CD14-positive monocyte (primary cell): Measurements from ENCODE around the gene PPP1R9B. TPM values are rescaled to one million over a fixed set of nuclear protein-coding genes. Genes with fewer than 3 reads are reported as not detected.

Source experiments
- DNase-seq, 3 donors: peaks; one replicate each; pipeline ENCODE4 v3.0.0-alpha.2; 2011 to 2022
- H2AFZ ChIP-seq: 2 replicates; pipeline ENCODE4 v1.6.0; 2012; ENCODE audit warnings: mild to moderate bottlenecking, low read depth, low read length, inconsistent platforms; ENCODE audit not compliant: insufficient read depth, poor library complexity, severe bottlenecking
- H3K27ac ChIP-seq, 2 donors: 1 replicate in 1 of 2; 2 replicates in 1 of 2; pipeline ENCODE4 v1.5.1; 2012 to 2013; ENCODE audit warnings: low read length in 2 of 2, control low read depth in 1 of 2, inconsistent platforms in 1 of 2, low read depth in 1 of 2, mild to moderate bottlenecking in 1 of 2
- H3K27me3 ChIP-seq, 2 donors: one replicate each; pipeline versions ENCODE4 v1.6.0 to v1.6.1; 2011 to 2013; ENCODE audit warnings: low read length in 2 of 2; ENCODE audit not compliant: control insufficient read depth in 2 of 2, insufficient read depth in 2 of 2
- H3K36me3 ChIP-seq, 2 donors: replicated peaks in 1 of 2; 1 replicate in 1 of 2; 2 replicates in 1 of 2; pipeline versions ENCODE4 v1.5.1 to v1.6.1; 2012 to 2013; ENCODE audit warnings: low read length in 2 of 2, control low read depth in 1 of 2, inconsistent platforms in 1 of 2, mild to moderate bottlenecking in 1 of 2; ENCODE audit not compliant: insufficient read depth in 2 of 2, control insufficient read depth in 1 of 2
- H3K4me1 ChIP-seq, 2 donors: 1 replicate in 1 of 2; 2 replicates in 1 of 2; pipeline versions ENCODE4 v1.5.1 to v1.6.1; 2012 to 2013; ENCODE audit warnings: low read length in 2 of 2, control low read depth in 1 of 2, inconsistent platforms in 1 of 2, mild to moderate bottlenecking in 1 of 2, moderate library complexity in 1 of 2; ENCODE audit not compliant: insufficient read depth in 2 of 2, control insufficient read depth in 1 of 2
- H3K4me2 ChIP-seq: replicated peaks from 2 replicates; pipeline ENCODE3; 2012; ENCODE audit warnings: low read length, moderate library complexity, mild to moderate bottlenecking; ENCODE audit not compliant: poor library complexity, severe bottlenecking; ENCODE audit errors: extremely low read depth
- H3K4me3 ChIP-seq, 3 experiments: fragments of 200-600 bp in 1 of 3; sonication (generic) in 1 of 3; replicated peaks in 1 of 3; 1 replicate in 2 of 3; 2 replicates in 1 of 3; pipeline ENCODE4 v1.5.1; 2011 to 2013; ENCODE audit warnings: low read length in 3 of 3, mild to moderate bottlenecking in 3 of 3, control low read depth in 2 of 3, low read depth in 2 of 3, inconsistent platforms in 1 of 3, moderate library complexity in 1 of 3
- H3K79me2 ChIP-seq: 2 replicates; pipeline ENCODE4 v1.6.0; 2012; ENCODE audit warnings: mild to moderate bottlenecking, control low read depth, inconsistent platforms, low read length, moderate library complexity; ENCODE audit not compliant: insufficient read depth
- H3K9ac ChIP-seq: 2 replicates; pipeline ENCODE4 v1.6.0; 2017; ENCODE audit warnings: low read length, mild to moderate bottlenecking; ENCODE audit not compliant: insufficient read depth, poor library complexity, severe bottlenecking
- H3K9me3 ChIP-seq, 2 donors: replicated peaks in 1 of 2; 1 replicate in 1 of 2; 2 replicates in 1 of 2; pipeline versions ENCODE4 v1.5.1 to v1.6.1; 2012 to 2013; ENCODE audit warnings: low read length in 2 of 2, control low read depth in 1 of 2; ENCODE audit not compliant: control insufficient read depth in 1 of 2, insufficient read depth in 1 of 2
- H4K20me1 ChIP-seq: 2 replicates; pipeline ENCODE4 v1.6.0; 2012; ENCODE audit warnings: mild to moderate bottlenecking, low read length, control low read depth, moderate library complexity; ENCODE audit not compliant: insufficient read depth
- H3K27ac Mint-ChIP-seq, 7 donors: one replicate each; pipeline ENCODE4 v1.8.0; 2020; ENCODE audit warnings: mild to moderate bottlenecking in 7 of 7, mixed read lengths in 7 of 7, moderate library complexity in 6 of 7, inconsistent platforms in 2 of 7
- H3K27me3 Mint-ChIP-seq, 3 donors: one replicate each; pipeline ENCODE4 v1.8.0; 2021 to 2022; ENCODE audit warnings: low read depth in 3 of 3, mild to moderate bottlenecking in 3 of 3, mixed read lengths in 3 of 3, moderate library complexity in 3 of 3, inconsistent platforms in 1 of 3
- H3K36me3 Mint-ChIP-seq, 2 donors: one replicate each; pipeline ENCODE4 v1.8.0; 2020; ENCODE audit warnings: mixed read lengths in 2 of 2, inconsistent platforms in 1 of 2, mild to moderate bottlenecking in 1 of 2
- H3K4me1 Mint-ChIP-seq: one replicate; pipeline ENCODE4 v1.8.0; 2020; ENCODE audit warnings: mild to moderate bottlenecking, mixed read lengths
- H3K4me3 Mint-ChIP-seq, 2 donors: one replicate each; pipeline ENCODE4 v1.8.0; 2020; ENCODE audit warnings: mild to moderate bottlenecking in 2 of 2, mixed read lengths in 2 of 2, moderate library complexity in 1 of 2
- H3K9me3 Mint-ChIP-seq, 7 donors: one replicate each; pipeline ENCODE4 v1.8.0; 2020 to 2022; ENCODE audit warnings: mixed read lengths in 7 of 7, mild to moderate bottlenecking in 6 of 7, moderate library complexity in 6 of 7, inconsistent platforms in 2 of 7
- WGBS: methylation state at CpG from one replicate; pipeline ENCODE4 v1.1.5; 2013; ENCODE audit warnings: missing lambda C conversion rate; ENCODE audit not compliant: insufficient coverage; 5-methylcytosine and 5-hydroxymethylcytosine counted together
- intact Hi-C, 2 donors: fragments of 100-400 bp; cut with micrococcal nuclease; formaldehyde crosslinking; loops; one replicate each; pipeline versions ENCODE4 v1.15.0 to v1.15.1; 2023
- polyA plus RNA-seq, 3 donors: library from polyadenylated mRNA; depleted of rRNA in 1 of 3; unstranded in 2 of 3; stranded (reverse) in 1 of 3; fragments of 300-500 nt in 2 of 3; fragments of >200 nt in 1 of 3; fragmentation: Illumina TruSeq in 2 of 3; gene quantifications; 1 replicate in 2 of 3; 2 replicates in 1 of 3; pipeline ENCODE4 v1.2.3, GENCODE V29; 2012 to 2021
- TF ChIP-seq, protein P1 (sequence below): fragments of 200-600 bp; IDR thresholded peaks from one replicate; pipeline ENCODE4 v1.8.0; 2022; ENCODE audit warnings: antibody characterized with exemption, mild to moderate bottlenecking

PPP1R9B gene
- polyA plus RNA-seq, 3 donors = 0.61 to 86.9 (median 1.3) TPM

- no peak overlapping the region for H3K4me2 ChIP-seq
- no peak overlapping the region for H3K9ac ChIP-seq
- H2AFZ ChIP-seq = no peak overlapping the region
- TF ChIP-seq, protein P1, sequence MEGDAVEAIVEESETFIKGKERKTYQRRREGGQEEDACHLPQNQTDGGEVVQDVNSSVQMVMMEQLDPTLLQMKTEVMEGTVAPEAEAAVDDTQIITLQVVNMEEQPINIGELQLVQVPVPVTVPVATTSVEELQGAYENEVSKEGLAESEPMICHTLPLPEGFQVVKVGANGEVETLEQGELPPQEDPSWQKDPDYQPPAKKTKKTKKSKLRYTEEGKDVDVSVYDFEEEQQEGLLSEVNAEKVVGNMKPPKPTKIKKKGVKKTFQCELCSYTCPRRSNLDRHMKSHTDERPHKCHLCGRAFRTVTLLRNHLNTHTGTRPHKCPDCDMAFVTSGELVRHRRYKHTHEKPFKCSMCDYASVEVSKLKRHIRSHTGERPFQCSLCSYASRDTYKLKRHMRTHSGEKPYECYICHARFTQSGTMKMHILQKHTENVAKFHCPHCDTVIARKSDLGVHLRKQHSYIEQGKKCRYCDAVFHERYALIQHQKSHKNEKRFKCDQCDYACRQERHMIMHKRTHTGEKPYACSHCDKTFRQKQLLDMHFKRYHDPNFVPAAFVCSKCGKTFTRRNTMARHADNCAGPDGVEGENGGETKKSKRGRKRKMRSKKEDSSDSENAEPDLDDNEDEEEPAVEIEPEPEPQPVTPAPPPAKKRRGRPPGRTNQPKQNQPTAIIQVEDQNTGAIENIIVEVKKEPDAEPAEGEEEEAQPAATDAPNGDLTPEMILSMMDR = no peak
- no CpG with 5 or more reads among the region's 6 CpGs for WGBS
- H3K9me3 ChIP-seq = no peaks in the 10 kb centered on the region
- no peak overlapping the region for H3K4me3 ChIP-seq
- Mint-ChIP-seq H3K27ac (no peak overlapping the region), H3K9me3 (peaks cover 0 to 2% (median 0%) of the 10 kb centered on the region in 7 donors), H3K4me3 (no peak overlapping the region), H3K4me1 (peaks cover 12% of the 10 kb centered on the region), H3K27me3 (peaks cover 7 to 17% (median 15%) of the 10 kb centered on the region in 3 donors), H3K36me3 (no peaks in the 10 kb centered on the region)
- H3K4me1 ChIP-seq = peaks cover 8 to 9% of the 10 kb centered on the region in 2 donors
- intact Hi-C loops = no loop called here
- no peaks in the 10 kb centered on the region for H3K79me2 ChIP-seq
- no peaks in the 10 kb centered on the region for H3K27me3 ChIP-seq
- no peak overlapping the region for H3K27ac ChIP-seq
- no peaks in the 10 kb centered on the region for H4K20me1 ChIP-seq
- no peaks in the 10 kb centered on the region for H3K36me3 ChIP-seq
- DNase-seq = no peak
These were observed 24.0 kb upstream of the PPP1R9B start for GRCh38 chr17:50174444-50174843.

- Mint-ChIP-seq H3K9me3 (peaks cover 0 to 1% (median 0%) of the 10 kb centered on the region in 7 donors), H3K27me3 (peaks cover 7 to 24% (median 15%) of the 10 kb centered on the region in 3 donors), H3K4me3 (no peak overlapping the region), H3K4me1 (peaks cover 17% of the 10 kb centered on the region), H3K27ac (peak overlapping the region in 1 of 7 donors; percentile 33), H3K36me3 (no peaks in the 10 kb centered on the region)
- TF ChIP-seq, protein P1 = no peak
- no peak overlapping the region for H3K27ac ChIP-seq
- no peaks in the 10 kb centered on the region for H3K36me3 ChIP-seq
- H4K20me1 ChIP-seq = no peaks in the 10 kb centered on the region
- no peak overlapping the region for H2AFZ ChIP-seq
- WGBS = 100% methylated on average over 3 of the region's 10 CpGs
- H3K79me2 ChIP-seq = no peaks in the 10 kb centered on the region
- no peak for DNase-seq
- H3K9me3 ChIP-seq = no peaks in the 10 kb centered on the region
- intact Hi-C loops = no loop called here
- H3K4me1 ChIP-seq = peaks cover 11 to 14% of the 10 kb centered on the region in 2 donors
- H3K9ac ChIP-seq = no peak overlapping the region
- H3K4me3 ChIP-seq = no peak overlapping the region
- no peaks in the 10 kb centered on the region for H3K27me3 ChIP-seq
- no peak overlapping the region for H3K4me2 ChIP-seq
These were observed 23.0 kb upstream of the PPP1R9B start for GRCh38 chr17:50173335-50173941.
